K562 (cell line): Measurements from ENCODE around the gene TRIM44. TPM values are rescaled to one million over a fixed set of nuclear protein-coding genes. Genes with fewer than 3 reads are reported as not detected.

Experiments used
- ATAC-seq: fragments of 200-7000 bp; cut with Tn5 transposase; 3 replicates; pipeline ENCODE4 v1.9.1; 2020; ENCODE audit warnings: moderate library complexity
- BruUV-seq: library from RNA; stranded (reverse); fragments of 400-500 nt; replicated peaks from 2 replicates; lab custom pipeline; 2021; lab: Mats Ljungman, UMichigan
- CTCF ChIA-PET: fragments of 300-600 bp; formaldehyde crosslinking; extraction: SDS; loops from one replicate; lab custom pipeline; 2021; ENCODE audit warnings: low intra/inter-chr PET ratio; lab: Yijun Ruan, JAX
- POLR2A ChIA-PET: fragments of 300-600, 350-650 bp; sonication (Branson Sonifier 250); formaldehyde crosslinking; extraction: SDS; loops from one replicate; lab custom pipeline; 2021; ENCODE audit warnings: antibody characterized with exemption, inconsistent platforms; lab: Yijun Ruan, JAX
- DNase-seq, 4 experiments: peaks; one replicate each; pipeline versions ENCODE4 v3.0.0 to v3.0.0-alpha.2; 2011 to 2018; ENCODE audit warnings: low spot score in 3 of 4, mixed read lengths in 3 of 4; ENCODE audit errors: extremely low read depth in 1 of 4
- FAIRE-seq: peaks from 2 replicates; lab custom pipeline; 2011; peaks lifted over from hg19 to GRCh38; lab: Jason Lieb, UNC
- H2AFZ ChIP-seq: 2 replicates; pipeline ENCODE4 v1.6.0; 2011; ENCODE audit warnings: low read depth, low read length, control low read depth, inconsistent platforms
- H3K27ac ChIP-seq: fragments of 200-600 bp; 3 replicates; pipeline ENCODE4 v1.8.0; 2011; ENCODE audit warnings: low read depth, mild to moderate bottlenecking, control low read depth, inconsistent platforms, low read length, moderate library complexity, mixed read lengths; ENCODE audit errors: extremely low read depth
- H3K27me3 ChIP-seq, 2 experiments: fragments of 300-600 bp in 1 of 2; 2 replicates in 1 of 2; 3 replicates in 1 of 2; pipeline versions ENCODE4 v1.6.0 to v1.8.0; 2011; ENCODE audit warnings: inconsistent platforms in 2 of 2, low read length in 2 of 2, mild to moderate bottlenecking in 1 of 2, mixed read lengths in 1 of 2, moderate library complexity in 1 of 2; ENCODE audit not compliant: control insufficient read depth in 2 of 2, insufficient read depth in 2 of 2
- H3K36me3 ChIP-seq: fragments of 300-600 bp; 3 replicates; pipeline ENCODE4 v1.8.0; 2011; ENCODE audit warnings: mild to moderate bottlenecking, low read length, inconsistent platforms; ENCODE audit not compliant: control insufficient read depth, insufficient read depth
- H3K4me1 ChIP-seq, 2 experiments: fragments of 200-600 bp in 1 of 2; replicated peaks in 1 of 2; 2 replicates in 1 of 2; 3 replicates in 1 of 2; pipeline versions ENCODE4 v1.5.1 to v1.8.0; 2011; ENCODE audit warnings: inconsistent platforms in 2 of 2, low read length in 2 of 2, mild to moderate bottlenecking in 1 of 2, mixed read lengths in 1 of 2, moderate library complexity in 1 of 2; ENCODE audit not compliant: control insufficient read depth in 2 of 2, insufficient read depth in 2 of 2
- H3K4me2 ChIP-seq: 2 replicates; pipeline ENCODE4 v1.6.1; 2011; ENCODE audit warnings: low read length, control low read depth, inconsistent platforms, mixed read lengths; ENCODE audit not compliant: insufficient read depth
- H3K4me3 ChIP-seq: fragments of 200-600 bp; sonication (generic), shearing (Covaris generic); 2 replicates; pipeline ENCODE4 v1.5.1; 2016; ENCODE audit warnings: control low read depth, inconsistent platforms
- H3K79me2 ChIP-seq: fragments of 200-600 bp; 3 replicates; pipeline ENCODE4 v1.8.0; 2011; ENCODE audit warnings: low read length, inconsistent platforms; ENCODE audit not compliant: control insufficient read depth, insufficient read depth
- H3K9ac ChIP-seq, 2 experiments: 2 replicates each; pipeline versions ENCODE4 v1.6.0 to v1.6.1; 2011; ENCODE audit warnings: low read depth in 2 of 2, low read length in 2 of 2, control low read depth in 1 of 2, inconsistent platforms in 1 of 2, mild to moderate bottlenecking in 1 of 2, mixed read lengths in 1 of 2; ENCODE audit not compliant: insufficient read depth in 1 of 2
- H3K9me1 ChIP-seq: one replicate; pipeline ENCODE4 v1.6.0; 2011; ENCODE audit warnings: inconsistent platforms, mild to moderate bottlenecking, low read length, moderate library complexity; ENCODE audit not compliant: control insufficient read depth, insufficient read depth
- H3K9me3 ChIP-seq: replicated peaks from 2 replicates; pipeline ENCODE4 v1.5.1; 2011; ENCODE audit warnings: low read depth, low read length, inconsistent platforms; ENCODE audit not compliant: control insufficient read depth, insufficient read depth
- H4K20me1 ChIP-seq: replicated peaks from 2 replicates; pipeline ENCODE4 v1.6.1; 2011; ENCODE audit warnings: low read length, inconsistent platforms, mixed read lengths; ENCODE audit not compliant: control insufficient read depth, insufficient read depth
- CHD2 ChIP-seq: IDR thresholded peaks from 2 replicates; pipeline ENCODE4 v1.6.1; 2011; ENCODE audit warnings: low read depth, low read length
- CTBP1 ChIP-seq: fragments of 450-650 bp; IDR thresholded peaks from 2 replicates; pipeline ENCODE4 v1.6.1; 2016; ENCODE audit warnings: borderline replicate concordance
- NR3C1 ChIP-seq: sonication (generic); formaldehyde crosslinking; IDR thresholded peaks from 2 replicates; pipeline ENCODE4 v1.8.1; 2022; ENCODE audit warnings: missing genetic modification reagents
- PBX2 ChIP-seq, 2 experiments: IDR thresholded peaks in 1 of 2; conservative IDR thresholded peaks in 1 of 2; 2 replicates each; pipeline ENCODE4 v1.6.1; 2016; ENCODE audit warnings: low read depth in 2 of 2, mild to moderate bottlenecking in 1 of 2, missing compliant biosample characterization in 1 of 2, missing genetic modification characterization in 1 of 2, moderate library complexity in 1 of 2
- WGBS: fragments of 100-300 bp; shearing (Covaris generic); methylation state at CpG from one replicate; pipeline ENCODE4 v1.1.6; 2016; ENCODE audit warnings: low coverage, mixed read lengths; ENCODE audit not compliant: insufficient coverage; ENCODE audit errors: missing lambda C conversion rate; 5-methylcytosine and 5-hydroxymethylcytosine counted together
- in situ Hi-C: fragments of 300-500 bp; cut with MboI; formaldehyde crosslinking; loops from 4 replicates; pipeline ENCODE4 v1.15.0; 2018; ENCODE audit warnings: inconsistent platforms, mixed read lengths
- intact Hi-C: fragments of 100-400 bp; cut with micrococcal nuclease; formaldehyde crosslinking; loops from 2 replicates; pipeline ENCODE4 v1.14.2; 2022
- polyA plus RNA-seq, 8 experiments: library from polyadenylated mRNA; depleted of rRNA in 4 of 8; stranded (reverse) in 5 of 8; unstranded in 3 of 8; fragments of >200 nt; fragmentation: Nextera tagmentation in 2 of 8; fragmentation: Illumina TruSeq in 1 of 8; extraction: Ambion mirVana in 2 of 8; extraction: Trizol in 1 of 8; gene quantifications; 2 replicates each; pipeline versions ENCODE4 v1.2.1 to v1.2.3, GENCODE V29; 2011 to 2014; ENCODE audit warnings: inconsistent platforms in 1 of 8, missing spikeins in 1 of 8
- total RNA-seq, 7 experiments: library from RNA; depleted of rRNA in 6 of 7; stranded (reverse); fragments of >200 nt in 6 of 7; fragmentation: Illumina TruSeq in 2 of 7; extraction: Trizol in 2 of 7; gene quantifications; 2 replicates each; pipeline versions ENCODE4 v1.2.1 to v1.2.3, GENCODE V29; 2011 to 2021; ENCODE audit warnings: low replicate concordance in 1 of 7

Gene TRIM44
- total and polyA plus RNA-seq, 9 of the 15 experiments (the other 6 are each of a cell fraction or from before 2014, with no cell fraction given): 8.3 to 105 (median 37.2) TPM

- H3K27me3 ChIP-seq: peaks cover 0 to 5% of the 10 kb centered on the region in 2 experiments; a peak in 2 of 5 replicates
- no peak overlapping the region for H3K4me2 ChIP-seq
- intact Hi-C loops (no loop called here), in situ Hi-C loops (no loop called here)
- no peak for DNase-seq
- under 1% methylated on average over 15 of the region's 15 CpGs for WGBS
- no peak overlapping the region for H3K9ac ChIP-seq
- H2AFZ ChIP-seq: no peak overlapping the region
- BruUV-seq: no TSS peak
- no peaks in the 10 kb centered on the region for H3K9me3 ChIP-seq
- TF ChIP-seq NR3C1 (CRISPR knock-in tag): no peak
- TF ChIP-seq CTBP1: no peak
- no peak for TF ChIP-seq PBX2 (CRISPR knock-in tag; IDR thresholded peaks at IDR 0.05; ENCODE audit: low read depth)
- no peak for TF ChIP-seq PBX2 (tag; conservative IDR thresholded peaks at IDR 0.05; ENCODE audit: low read depth)
- TF ChIP-seq CHD2: no peak
- ATAC-seq: no peak
- POLR2A ChIA-PET: interaction anchor here (0.6 to 0.9 kb wide), 2 partner anchors 12 to 348 kb away, joined by 3 read pairs; no protein-coding TSS in a partner anchor
- no peak for FAIRE-seq
- CTCF ChIA-PET: no interaction called here
- H3K4me3 ChIP-seq: no peak overlapping the region
- no peak overlapping the region for H3K27ac ChIP-seq
- H4K20me1 ChIP-seq: no peaks in the 10 kb centered on the region
- no peaks in the 10 kb centered on the region for H3K79me2 ChIP-seq
- H3K4me1 ChIP-seq: no peaks in the 10 kb centered on the region
- no peaks in the 10 kb centered on the region for H3K9me1 ChIP-seq
- H3K36me3 ChIP-seq: no peaks in the 10 kb centered on the region
Measured at GRCh38 chr11:35861191-35861590, 198.6 kb downstream of the TRIM44 start.
